ENCODE data around the gene LTA4H. TPM values are rescaled to one million over a fixed set of nuclear protein-coding genes. Genes with fewer than 3 reads are reported as not detected.

The LTA4H gene
- polyA plus RNA-seq, 1 donor (not counting 4 experiments of a cell fraction or from before 2014, with no cell fraction given): 183 TPM

GRCh38 chr12:96078231-96079135 is 43.1 kb upstream of the LTA4H start:
- Histone ChIP-seq H3K9me1 (ENCODE audit: control insufficient read depth, extremely low read depth, insufficient read depth, low read length) (no peaks in the 10 kb centered on the region), H3K4me2 (ENCODE audit: control insufficient read depth, extremely low read depth, insufficient read depth, low read depth, low read length) (no peak overlapping the region), H3K4me3 (ENCODE audit: control insufficient read depth in 2 of 3, extremely low read depth in 1 of 3, insufficient read depth in 2 of 3, low read depth in 1 of 3, low read length in 3 of 3) (no peak overlapping the region), H3K27me3 (ENCODE audit: control insufficient read depth, extremely low read depth, insufficient read depth, low read length) (no peaks in the 10 kb centered on the region), H3K36me3 (ENCODE audit: control insufficient read depth in 2 of 2, extremely low read depth in 1 of 2, insufficient read depth in 2 of 2, low read length in 2 of 2) (no peaks in the 10 kb centered on the region), H4K20me1 (ENCODE audit: control insufficient read depth, extremely low read depth, insufficient read depth, low read length) (no peaks in the 10 kb centered on the region), H3K79me2 (ENCODE audit: control insufficient read depth, insufficient read depth, low read length) (no peaks in the 10 kb centered on the region), H3K4me1 (ENCODE audit: control insufficient read depth, extremely low read depth, insufficient read depth, low read length) (peaks cover 13% of the 10 kb centered on the region), H2AFZ (ENCODE audit: control insufficient read depth, low read length) (no peak overlapping the region), H3K9ac (ENCODE audit: control insufficient read depth, extremely low read depth, insufficient read depth, low read length) (no peak overlapping the region), H3K9me3 (ENCODE audit: control insufficient read depth, low read depth, low read length) (no peaks in the 10 kb centered on the region), H3K27ac (ENCODE audit: control insufficient read depth, insufficient read depth, low read length) (no peak overlapping the region)
- no peak for DNase-seq (ENCODE audit: low read depth, low spot score)
- FAIRE-seq: no peak
- TF ChIP-seq CTCF (optimal IDR thresholded peaks at IDR 0.05 in 1 of 3, IDR thresholded peaks at IDR 0.05 in 1 of 3, conservative IDR thresholded peaks at IDR 0.05 in 1 of 3; ENCODE audit: extremely low read depth in 1 of 3, insufficient read depth in 2 of 3, low read length in 3 of 3) (no peak), EZH2 (IDR thresholded peaks at IDR 0.05; ENCODE audit: low read length) (no peak)
- dilution Hi-C loops (cut with MboI; ENCODE audit: extremely low pct_ligation_motif_present, low sequenced_read_pairs): no loop called here

- FAIRE-seq: no peak
- Histone ChIP-seq H3K4me1 (ENCODE audit: control insufficient read depth, extremely low read depth, insufficient read depth, low read length) (peaks cover 12% of the 10 kb centered on the region), H3K9me1 (ENCODE audit: control insufficient read depth, extremely low read depth, insufficient read depth, low read length) (no peaks in the 10 kb centered on the region), H3K27me3 (ENCODE audit: control insufficient read depth, extremely low read depth, insufficient read depth, low read length) (no peaks in the 10 kb centered on the region), H3K27ac (ENCODE audit: control insufficient read depth, insufficient read depth, low read length) (no peak overlapping the region), H3K79me2 (ENCODE audit: control insufficient read depth, insufficient read depth, low read length) (no peaks in the 10 kb centered on the region), H4K20me1 (ENCODE audit: control insufficient read depth, extremely low read depth, insufficient read depth, low read length) (no peaks in the 10 kb centered on the region), H3K9ac (ENCODE audit: control insufficient read depth, extremely low read depth, insufficient read depth, low read length) (no peak overlapping the region), H3K9me3 (ENCODE audit: control insufficient read depth, low read depth, low read length) (no peaks in the 10 kb centered on the region), H3K4me3 (ENCODE audit: control insufficient read depth in 2 of 3, extremely low read depth in 1 of 3, insufficient read depth in 2 of 3, low read depth in 1 of 3, low read length in 3 of 3) (no peak overlapping the region), H2AFZ (ENCODE audit: control insufficient read depth, low read length) (no peak overlapping the region), H3K4me2 (ENCODE audit: control insufficient read depth, extremely low read depth, insufficient read depth, low read depth, low read length) (no peak overlapping the region), H3K36me3 (ENCODE audit: control insufficient read depth in 2 of 2, extremely low read depth in 1 of 2, insufficient read depth in 2 of 2, low read length in 2 of 2) (no peaks in the 10 kb centered on the region)
- dilution Hi-C loops (cut with MboI; ENCODE audit: extremely low pct_ligation_motif_present, low sequenced_read_pairs): no loop called here
- no peak for DNase-seq (ENCODE audit: low read depth, low spot score)
- no peak for TF ChIP-seq CTCF (optimal IDR thresholded peaks at IDR 0.05 in 1 of 3, IDR thresholded peaks at IDR 0.05 in 1 of 3, conservative IDR thresholded peaks at IDR 0.05 in 1 of 3; ENCODE audit: extremely low read depth in 1 of 3, insufficient read depth in 2 of 3, low read length in 3 of 3)
- no peak for TF ChIP-seq EZH2 (IDR thresholded peaks at IDR 0.05; ENCODE audit: low read length)
These were observed 41.7 kb upstream of the LTA4H start for GRCh38 chr12:96077081-96077480.
